NCI-H748 treated with DMSO at 0.1 percent for 48 hours (cell line): Measurements from ENCODE around the gene NLE1.
"Not testable (repeated sequence)": the region's sequence is repeated elsewhere in the genome, so short reads cannot be mapped to it uniquely, and the experiment has no call there.

Experiments
- DNase-seq: peaks from one replicate; lab custom pipeline; 2025; lab: John Stamatoyannopoulos, UW

NLE1 gene

GRCh38 chr17:35129154-35129972 is 12.7 kb downstream of the NLE1 start:
- no peak for DNase-seq

GRCh38 chr17:35127751-35128514 is 14.2 kb downstream of the NLE1 start:
- no peak for DNase-seq

GRCh38 chr17:35121315-35121714 is 20.8 kb downstream of the NLE1 start, which contains the start of gene FNDC8:
Gene FNDC8, plus strand, starts transcription at chr17:35121615. Its CDS starts 79 bp downstream, at chr17:35121694.
- DNase-seq, result no peak

GRCh38 chr17:35119370-35120165 is 22.5 kb downstream of the NLE1 start, which contains the start of gene RAD51D:
Gene RAD51D, minus strand, starts transcription at chr17:35119860. Its CDS starts 247 bp downstream, at chr17:35119613.
- peak; percentile 41 for DNase-seq

GRCh38 chr17:35117984-35118383 is 24.1 kb downstream of the NLE1 start:
- DNase-seq, result no peak

- DNase-seq, result no peak
These were observed 25.3 kb downstream of the NLE1 start for GRCh38 chr17:35116845-35117244.

GRCh38 chr17:35110791-35111190 is 31.3 kb downstream of the NLE1 start:
- DNase-seq, result not testable (repeated sequence)

- no peak for DNase-seq
These were observed 37.2 kb downstream of the NLE1 start for GRCh38 chr17:35104844-35105450.

- no peak for DNase-seq
These were observed 38.8 kb downstream of the NLE1 start for GRCh38 chr17:35103271-35103670.

GRCh38 chr17:35101725-35102124 is 40.4 kb downstream of the NLE1 start:
- no peak for DNase-seq

GRCh38 chr17:35101036-35101435 is 41.1 kb downstream of the NLE1 start:
- no peak for DNase-seq

GRCh38 chr17:35099908-35100307 is 42.2 kb downstream of the NLE1 start:
- no peak for DNase-seq

- DNase-seq, result no peak
These were observed 44.3 kb downstream of the NLE1 start for GRCh38 chr17:35097776-35098175.

- no peak for DNase-seq
These were observed 46.4 kb downstream of the NLE1 start for GRCh38 chr17:35095741-35096140.

GRCh38 chr17:35094902-35095301 is 47.2 kb downstream of the NLE1 start:
- DNase-seq, result no peak

- not testable (repeated sequence) for DNase-seq
These were observed 51.4 kb downstream of the NLE1 start for GRCh38 chr17:35090707-35091106.

GRCh38 chr17:35089586-35090296 is 52.4 kb downstream of the NLE1 start:
- no peak for DNase-seq

GRCh38 chr17:35088881-35089585 is 53.1 kb downstream of the NLE1 start:
- DNase-seq, result peak; percentile 66

- DNase-seq, result peak; percentile 63
These were observed 53.7 kb downstream of the NLE1 start for GRCh38 chr17:35088356-35088880.

GRCh38 chr17:35087731-35088355 is 54.3 kb downstream of the NLE1 start:
- no peak for DNase-seq
